Activated T-helper 9 cell treated with anti-CD3 and anti-CD28 coated beads, Interleukin-2, amount 50 U/mL, for 16 hours (primary cell): ENCODE measurements around the gene TOR1B.

Experiments
- DNase-seq: peaks from one replicate; pipeline ENCODE4 v3.0.0-alpha.2; 2020; ENCODE audit warnings: low read depth

TOR1B gene

GRCh38 chr9:129845373-129845772, 42.4 kb downstream of the TOR1B start:
- no peak for DNase-seq

GRCh38 chr9:129848712-129849441, 45.9 kb downstream of the TOR1B start:
- DNase-seq, result no peak

GRCh38 chr9:129849901-129850300, 46.9 kb downstream of the TOR1B start:
- no peak for DNase-seq

GRCh38 chr9:129850821-129851550, 48.0 kb downstream of the TOR1B start:
- DNase-seq, result no peak

GRCh38 chr9:129851821-129852220, 48.8 kb downstream of the TOR1B start:
- DNase-seq, result no peak

GRCh38 chr9:129852579-129852978, 49.6 kb downstream of the TOR1B start:
- DNase-seq, result no peak

- no peak for DNase-seq
Measured at GRCh38 chr9:129853614-129854013, 50.6 kb downstream of the TOR1B start.

GRCh38 chr9:129854588-129855110, 51.7 kb downstream of the TOR1B start:
- DNase-seq, result no peak

- DNase-seq, result no peak
Measured at GRCh38 chr9:129857207-129857606, 54.2 kb downstream of the TOR1B start.

- DNase-seq, result no peak
Measured at GRCh38 chr9:129858167-129858962, 55.4 kb downstream of the TOR1B start.
